Measurements from ENCODE around the gene RIOK3. TPM values are rescaled to one million over a fixed set of nuclear protein-coding genes. Genes with fewer than 3 reads are reported as not detected.

The RIOK3 gene
- total RNA-seq, 2 donors from 2014 or later = 51.3 to 59.0 TPM

DNA sequence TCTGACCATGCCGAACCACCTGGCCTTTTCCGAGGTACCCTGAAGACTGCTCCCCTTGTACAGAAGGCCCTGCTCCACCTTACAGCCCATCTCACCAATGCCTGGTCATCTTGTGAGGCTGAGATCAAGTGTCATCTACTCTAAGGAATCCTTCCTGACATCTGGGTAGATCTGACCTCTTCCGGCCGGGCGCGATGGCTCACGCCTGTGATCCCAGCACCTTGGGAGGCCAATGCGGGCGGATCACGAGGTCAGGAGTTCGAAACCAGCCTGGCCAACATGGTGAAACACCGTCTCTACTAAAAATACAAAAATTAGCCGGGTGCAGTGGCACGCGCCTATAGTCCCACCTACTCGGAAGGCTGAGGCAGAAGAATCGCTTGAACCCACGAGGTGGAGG is 2.1 kb upstream of the RIOK3 start:
- TF ChIP-seq, protein P1, sequence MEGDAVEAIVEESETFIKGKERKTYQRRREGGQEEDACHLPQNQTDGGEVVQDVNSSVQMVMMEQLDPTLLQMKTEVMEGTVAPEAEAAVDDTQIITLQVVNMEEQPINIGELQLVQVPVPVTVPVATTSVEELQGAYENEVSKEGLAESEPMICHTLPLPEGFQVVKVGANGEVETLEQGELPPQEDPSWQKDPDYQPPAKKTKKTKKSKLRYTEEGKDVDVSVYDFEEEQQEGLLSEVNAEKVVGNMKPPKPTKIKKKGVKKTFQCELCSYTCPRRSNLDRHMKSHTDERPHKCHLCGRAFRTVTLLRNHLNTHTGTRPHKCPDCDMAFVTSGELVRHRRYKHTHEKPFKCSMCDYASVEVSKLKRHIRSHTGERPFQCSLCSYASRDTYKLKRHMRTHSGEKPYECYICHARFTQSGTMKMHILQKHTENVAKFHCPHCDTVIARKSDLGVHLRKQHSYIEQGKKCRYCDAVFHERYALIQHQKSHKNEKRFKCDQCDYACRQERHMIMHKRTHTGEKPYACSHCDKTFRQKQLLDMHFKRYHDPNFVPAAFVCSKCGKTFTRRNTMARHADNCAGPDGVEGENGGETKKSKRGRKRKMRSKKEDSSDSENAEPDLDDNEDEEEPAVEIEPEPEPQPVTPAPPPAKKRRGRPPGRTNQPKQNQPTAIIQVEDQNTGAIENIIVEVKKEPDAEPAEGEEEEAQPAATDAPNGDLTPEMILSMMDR (IDR thresholded peaks at IDR 0.05) = no peak

DNA sequence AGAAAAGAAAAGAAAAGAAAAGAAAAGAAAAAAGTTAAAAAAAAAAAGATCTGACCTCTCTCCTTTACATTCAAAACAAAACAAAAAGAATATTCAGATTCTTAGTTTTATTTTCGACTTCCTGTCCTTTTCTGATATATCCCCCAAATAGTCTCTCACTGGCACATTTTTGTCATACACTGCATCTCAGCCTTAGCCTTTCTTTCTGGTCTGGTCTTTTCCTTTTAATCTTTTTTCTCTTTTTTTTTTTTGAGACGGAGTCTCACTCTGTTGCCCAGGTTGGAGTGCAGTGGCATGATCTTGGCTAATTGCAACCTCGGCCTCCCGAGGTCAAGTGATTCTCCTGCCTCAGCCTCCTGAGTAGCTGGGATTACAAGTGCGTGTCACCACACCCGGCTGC is 1.6 kb upstream of the RIOK3 start:
- TF ChIP-seq, protein P1 (IDR thresholded peaks at IDR 0.05) = no peak
- ATAC-seq (ENCODE audit: insufficient number of reproducible peaks, low FRiP score, low read depth) (no peak), DNase-seq (ENCODE audit: low spot score) (no peak)
- no peaks in the 10 kb centered on the region for H3K27me3 ChIP-seq (replicated peaks; ENCODE audit: insufficient read depth)
- H3K9me3 ChIP-seq = no peaks in the 10 kb centered on the region
- H3K4me3 ChIP-seq = no peak overlapping the region
- H3K4me1 ChIP-seq (ENCODE audit: control insufficient read depth in 1 of 2, low read depth in 2 of 2) = peaks cover 16 to 33% of the 10 kb centered on the region in 2 donors
- H3K36me3 ChIP-seq = no peaks in the 10 kb centered on the region
- H3K27ac ChIP-seq = no peak overlapping the region

More for the DNA sequence above, 2.1 kb upstream of the RIOK3 start:
- Histone ChIP-seq H3K4me1 (ENCODE audit: control insufficient read depth in 1 of 2, low read depth in 2 of 2) (peaks cover 15 to 32% of the 10 kb centered on the region in 2 donors), H3K36me3 (no peaks in the 10 kb centered on the region), H3K9me3 (no peaks in the 10 kb centered on the region), H3K27me3 (replicated peaks; ENCODE audit: insufficient read depth) (no peaks in the 10 kb centered on the region), H3K4me3 (no peak overlapping the region), H3K27ac (no peak overlapping the region)
- DNase-seq (ENCODE audit: low spot score) = no peak
- ATAC-seq (ENCODE audit: insufficient number of reproducible peaks, low FRiP score, low read depth) = no peak

DNA sequence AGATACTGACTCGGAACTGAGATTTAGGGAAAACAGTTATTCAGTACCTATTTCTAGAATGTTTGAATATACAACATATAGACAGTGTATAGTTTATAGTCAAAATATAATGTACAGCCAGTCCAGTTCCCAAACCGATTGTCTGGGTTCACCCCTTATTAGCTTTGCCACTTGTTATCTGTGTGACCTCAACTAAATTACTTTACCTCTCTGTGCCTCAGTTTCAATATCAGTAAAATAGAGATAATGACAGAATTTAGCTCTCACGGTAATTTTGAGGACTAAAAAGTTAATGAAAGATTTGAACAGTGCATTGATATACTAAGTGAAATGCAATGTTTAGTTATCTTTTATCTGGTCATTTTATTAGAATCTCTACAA is 750 bp upstream of the RIOK3 start:
- Histone ChIP-seq H3K9me3 (no peaks in the 10 kb centered on the region), H3K27me3 (replicated peaks; ENCODE audit: insufficient read depth) (no peaks in the 10 kb centered on the region), H3K36me3 (no peaks in the 10 kb centered on the region), H3K4me1 (ENCODE audit: control insufficient read depth in 1 of 2, low read depth in 2 of 2) (peaks cover 25 to 42% of the 10 kb centered on the region in 2 donors), H3K4me3 (peak overlapping the region; percentile 96), H3K27ac (peak overlapping the region; percentile 89 to 97)
- TF ChIP-seq, protein P1 (IDR thresholded peaks at IDR 0.05) = no peak
- ATAC-seq (ENCODE audit: insufficient number of reproducible peaks, low FRiP score, low read depth) = no peak
- DNase-seq (ENCODE audit: low spot score) = no peak

DNA sequence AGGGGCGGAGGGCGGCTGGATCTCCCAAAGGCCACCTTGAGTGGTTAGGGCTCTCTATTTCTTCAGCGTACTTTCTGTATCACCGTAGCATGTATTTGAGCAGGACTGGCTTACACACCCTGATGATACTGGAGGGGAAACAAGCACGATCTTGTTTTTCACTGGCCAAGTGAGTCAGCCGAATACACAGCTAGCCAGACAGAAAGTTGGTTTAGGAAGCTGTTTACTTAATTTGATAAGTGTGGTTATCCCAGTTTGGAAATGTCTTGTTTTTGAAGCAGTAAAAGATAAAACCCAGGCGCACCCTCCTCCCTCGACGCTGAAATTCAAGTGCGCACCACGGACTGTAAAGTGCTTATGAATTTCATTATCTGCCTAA is 582 bp downstream of the RIOK3 start:
- Histone ChIP-seq H3K4me3 (peak overlapping the region; percentile 96), H3K4me1 (ENCODE audit: control insufficient read depth in 1 of 2, low read depth in 2 of 2) (peaks cover 37 to 55% of the 10 kb centered on the region in 2 donors), H3K36me3 (no peaks in the 10 kb centered on the region), H3K27me3 (replicated peaks; ENCODE audit: insufficient read depth) (no peaks in the 10 kb centered on the region), H3K9me3 (no peaks in the 10 kb centered on the region), H3K27ac (peak overlapping the region; percentile 89 to 97)
- DNase-seq (ENCODE audit: low spot score) (no peak), ATAC-seq (ENCODE audit: insufficient number of reproducible peaks, low FRiP score, low read depth) (no peak)
- TF ChIP-seq, protein P1 (IDR thresholded peaks at IDR 0.05) = no peak

DNA sequence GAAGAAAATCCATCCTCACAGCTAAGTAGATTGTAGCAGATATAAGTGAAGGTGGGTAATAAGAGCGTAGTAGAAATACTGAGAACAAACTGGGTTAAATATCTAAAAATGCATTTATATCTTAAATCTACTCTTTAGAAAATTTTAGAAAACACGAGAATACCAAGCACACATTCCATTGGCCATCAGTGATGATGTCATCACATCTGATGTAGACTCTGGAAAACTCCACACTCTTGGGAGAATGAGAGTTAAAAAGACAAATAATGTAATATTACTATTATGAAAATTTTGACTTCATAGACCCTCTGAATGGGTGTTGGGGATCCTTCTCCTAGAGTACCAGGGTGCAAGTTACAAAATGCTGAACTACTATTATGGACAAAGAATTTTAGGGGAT is 3.7 kb downstream of the RIOK3 start:
- H3K4me3 ChIP-seq = no peak overlapping the region
- no peaks in the 10 kb centered on the region for H3K36me3 ChIP-seq
- no peaks in the 10 kb centered on the region for H3K9me3 ChIP-seq
- H3K27ac ChIP-seq = no peak overlapping the region
- H3K4me1 ChIP-seq (ENCODE audit: control insufficient read depth in 1 of 2, low read depth in 2 of 2) = peaks cover 57 to 78% of the 10 kb centered on the region in 2 donors
- DNase-seq (ENCODE audit: low spot score) (no peak), ATAC-seq (ENCODE audit: insufficient number of reproducible peaks, low FRiP score, low read depth) (no peak)
- TF ChIP-seq, protein P1 (IDR thresholded peaks at IDR 0.05) = no peak
- H3K27me3 ChIP-seq (replicated peaks; ENCODE audit: insufficient read depth) = no peaks in the 10 kb centered on the region
